NCI-H526 treated with DMSO at 0.1 percent for 48 hours (cell line): ENCODE measurements around the gene MYO15B.
A peak's percentile ranks its signal among the peaks of the same experiment; 100 is the strongest.

Experiments
- DNase-seq: peaks from one replicate; lab custom pipeline; 2025; lab: John Stamatoyannopoulos, UW

MYO15B gene

GRCh38 chr17:75639771-75640555 is 52.4 kb downstream of the MYO15B start:
- no peak for DNase-seq

GRCh38 chr17:75640556-75641119 is 53.0 kb downstream of the MYO15B start:
- DNase-seq: no peak

- DNase-seq: no peak
Measured at GRCh38 chr17:75641343-75641742, 53.7 kb downstream of the MYO15B start.

GRCh38 chr17:75642182-75642783 is 54.7 kb downstream of the MYO15B start:
- no peak for DNase-seq

GRCh38 chr17:75642784-75643642 is 55.4 kb downstream of the MYO15B start:
- DNase-seq: no peak

- no peak for DNase-seq
Measured at GRCh38 chr17:75643643-75644017, 56.0 kb downstream of the MYO15B start.

GRCh38 chr17:75645501-75645888 is 57.9 kb downstream of the MYO15B start:
- peak; percentile 10 for DNase-seq

GRCh38 chr17:75645889-75646637 is 58.5 kb downstream of the MYO15B start:
- peak; percentile 6 for DNase-seq

GRCh38 chr17:75646638-75646992 is 59.0 kb downstream of the MYO15B start:
- no peak for DNase-seq

GRCh38 chr17:75647061-75647460 is 59.5 kb downstream of the MYO15B start:
- no peak for DNase-seq

- DNase-seq: no peak
Measured at GRCh38 chr17:75647921-75648320, 60.3 kb downstream of the MYO15B start.

GRCh38 chr17:75649687-75650086 is 62.1 kb downstream of the MYO15B start:
- no peak for DNase-seq

GRCh38 chr17:75650874-75651273 is 63.3 kb downstream of the MYO15B start:
- DNase-seq: no peak

GRCh38 chr17:75652341-75652740 is 64.7 kb downstream of the MYO15B start:
- no peak for DNase-seq

- no peak for DNase-seq
Measured at GRCh38 chr17:75652934-75653549, 65.4 kb downstream of the MYO15B start.

GRCh38 chr17:75654176-75654575 is 66.6 kb downstream of the MYO15B start:
- no peak for DNase-seq

- no peak for DNase-seq
Measured at GRCh38 chr17:75658237-75658636, 70.6 kb downstream of the MYO15B start.

GRCh38 chr17:75661531-75661930 is 73.9 kb downstream of the MYO15B start:
- DNase-seq: no peak

GRCh38 chr17:75662511-75662910 is 74.9 kb downstream of the MYO15B start:
- no peak for DNase-seq

GRCh38 chr17:75664099-75664549 is 76.5 kb downstream of the MYO15B start:
- DNase-seq: no peak

GRCh38 chr17:75665981-75666380 is 78.4 kb downstream of the MYO15B start:
- no peak for DNase-seq
